DMS114 treated with DMSO at 0.1 percent for 48 hours (cell line): ENCODE measurements around the gene BRCC3.

Experiments
- DNase-seq: peaks from one replicate; lab custom pipeline; 2025; ENCODE audit not compliant: unreplicated experiment; lab: John Stamatoyannopoulos, UW

Gene BRCC3

GRCh38 chrX:155056877-155057792 is 14.2 kb upstream of the BRCC3 start:
- peak; percentile 46 for DNase-seq

- no peak for DNase-seq
Observed at GRCh38 chrX:155061760-155062159, 9.5 kb upstream of the BRCC3 start.

- DNase-seq: no peak
Observed at GRCh38 chrX:155065035-155065734, 6.1 kb upstream of the BRCC3 start.

GRCh38 chrX:155068165-155068564 is 3.1 kb upstream of the BRCC3 start:
- DNase-seq: no peak

GRCh38 chrX:155069414-155069813 is 1.9 kb upstream of the BRCC3 start:
- no peak for DNase-seq

- DNase-seq: no peak
Observed at GRCh38 chrX:155070038-155070437, 1.3 kb upstream of the BRCC3 start.

- DNase-seq: no peak
Observed at GRCh38 chrX:155070663-155070974, 689 bp upstream of the BRCC3 start.

- no peak for DNase-seq
Observed at GRCh38 chrX:155071694-155072280, 479 bp downstream of the BRCC3 start.

GRCh38 chrX:155086202-155086840 is 15.0 kb downstream of the BRCC3 start:
- DNase-seq: no peak

- DNase-seq: no peak
Observed at GRCh38 chrX:155086961-155087735, 15.8 kb downstream of the BRCC3 start.

GRCh38 chrX:155094468-155095061 is 23.3 kb downstream of the BRCC3 start:
- no peak for DNase-seq

- DNase-seq: no peak
Observed at GRCh38 chrX:155105919-155106318, 34.6 kb downstream of the BRCC3 start.

GRCh38 chrX:155108427-155108826 is 37.1 kb downstream of the BRCC3 start:
- DNase-seq: no peak

- no peak for DNase-seq
Observed at GRCh38 chrX:155112171-155112570, 40.9 kb downstream of the BRCC3 start.

- DNase-seq: no peak
Observed at GRCh38 chrX:155113097-155113496, 41.8 kb downstream of the BRCC3 start.

GRCh38 chrX:155115174-155115819 is 44.0 kb downstream of the BRCC3 start:
- no peak for DNase-seq

- DNase-seq: no peak
Observed at GRCh38 chrX:155127465-155127864, 56.2 kb downstream of the BRCC3 start.

- no peak for DNase-seq
Observed at GRCh38 chrX:155127940-155128339, 56.6 kb downstream of the BRCC3 start.

GRCh38 chrX:155132110-155132509 is 60.8 kb downstream of the BRCC3 start:
- DNase-seq: no peak

- DNase-seq: no peak
Observed at GRCh38 chrX:155134255-155134654, 62.9 kb downstream of the BRCC3 start.
